ENCODE measurements around the gene WDR18. TPM values are rescaled to one million over a fixed set of nuclear protein-coding genes. Genes with fewer than 3 reads are reported as not detected.

The WDR18 gene
- total RNA-seq, 4 donors from 2014 or later = 13.6 to 34.9 (median 17.3) TPM

GRCh38 chr19:1008268-1009040 is 24.3 kb downstream of the WDR18 start:
- H3K36me3 ChIP-seq = no peaks in the 10 kb centered on the region
- intact Hi-C loops (cut with DNase I; ENCODE audit: low total_unique reads) = no loop called here
- H3K4me1 ChIP-seq = no peaks in the 10 kb centered on the region
- H3K9me3 ChIP-seq = no peaks in the 10 kb centered on the region
- DNase-seq = peak in 1 of 2 donors; percentile 27
- no peak for TF ChIP-seq CTCF (IDR thresholded peaks at IDR 0.05)
- no peak for TF ChIP-seq POLR2A (IDR thresholded peaks at IDR 0.05)
- peak overlapping the region; percentile 61 to 74 for H3K27ac ChIP-seq
- H3K27me3 ChIP-seq = no peaks in the 10 kb centered on the region
- H3K4me3 ChIP-seq = no peak overlapping the region

GRCh38 chr19:1009041-1009980 is 25.2 kb downstream of the WDR18 start:
- H3K9me3 ChIP-seq = no peaks in the 10 kb centered on the region
- H3K36me3 ChIP-seq = no peaks in the 10 kb centered on the region
- intact Hi-C loops (cut with DNase I; ENCODE audit: low total_unique reads) = no loop called here
- peak overlapping the region; percentile 61 to 74 for H3K27ac ChIP-seq
- DNase-seq = peak; percentile 68 to 81
- peak overlapping the region in 1 of 2 donors; percentile 24 for H3K4me3 ChIP-seq
- no peaks in the 10 kb centered on the region for H3K4me1 ChIP-seq
- TF ChIP-seq POLR2A (IDR thresholded peaks at IDR 0.05) (peak in 1 of 2 donors; percentile 12), CTCF (IDR thresholded peaks at IDR 0.05) (peak in 1 of 4 experiments; percentile 13)
- no peaks in the 10 kb centered on the region for H3K27me3 ChIP-seq

- peak overlapping the region; percentile 61 to 74 for H3K27ac ChIP-seq
- no peaks in the 10 kb centered on the region for H3K4me1 ChIP-seq
- peak in 1 of 2 donors; percentile 38 for DNase-seq
- H3K27me3 ChIP-seq = no peaks in the 10 kb centered on the region
- no peaks in the 10 kb centered on the region for H3K9me3 ChIP-seq
- H3K4me3 ChIP-seq = no peak overlapping the region
- no peaks in the 10 kb centered on the region for H3K36me3 ChIP-seq
- TF ChIP-seq POLR2A (IDR thresholded peaks at IDR 0.05) (peak in 1 of 2 donors; percentile 0), CTCF (IDR thresholded peaks at IDR 0.05) (no peak)
- intact Hi-C loops (cut with DNase I; ENCODE audit: low total_unique reads) = no loop called here
Measured at GRCh38 chr19:1009981-1010538, 25.9 kb downstream of the WDR18 start.

GRCh38 chr19:1010586-1011510 is 26.7 kb downstream of the WDR18 start:
- no peaks in the 10 kb centered on the region for H3K4me1 ChIP-seq
- H3K27me3 ChIP-seq = no peaks in the 10 kb centered on the region
- no peaks in the 10 kb centered on the region for H3K36me3 ChIP-seq
- peak overlapping the region in 1 of 2 donors; percentile 74 for H3K27ac ChIP-seq
- intact Hi-C loops (cut with DNase I; ENCODE audit: low total_unique reads) = no loop called here
- peak in 1 of 2 donors; percentile 26 for DNase-seq
- H3K4me3 ChIP-seq = no peak overlapping the region
- TF ChIP-seq CTCF (IDR thresholded peaks at IDR 0.05) = no peak
- TF ChIP-seq POLR2A (IDR thresholded peaks at IDR 0.05) = no peak
- no peaks in the 10 kb centered on the region for H3K9me3 ChIP-seq

All from uterus (tissue), 4 donors.